SU-DHL-6 (cell line): Measurements from ENCODE around the gene FRK.

Experiments used
- H2AFZ ChIP-seq: fragments of 200-600 bp; sonication (generic); 2 replicates; pipeline ENCODE4 v1.6.1; 2014; ENCODE audit warnings: low read depth, mild to moderate bottlenecking, moderate library complexity, mixed read lengths, antibody characterized with exemption, low read length; ENCODE audit not compliant: severe bottlenecking
- H3F3A ChIP-seq: fragments of 200-600 bp; shearing (Covaris generic); 2 replicates; pipeline ENCODE4 v1.6.0; 2016; ENCODE audit warnings: antibody characterized with exemption, mild to moderate bottlenecking; ENCODE audit not compliant: insufficient read depth
- H3K27ac ChIP-seq: fragments of 200-600 bp; sonication (generic); 2 replicates; pipeline ENCODE4 v1.5.1; 2016; ENCODE audit warnings: low read depth, mild to moderate bottlenecking, low read length, moderate library complexity, mixed read lengths
- H3K27me3 ChIP-seq: fragments of 200-600 bp; sonication (generic), shearing (Covaris generic); 2 replicates; pipeline ENCODE4 v1.6.0; 2014; ENCODE audit warnings: mild to moderate bottlenecking, low read length
- H3K36me3 ChIP-seq: fragments of 200-600 bp; sonication (generic); 2 replicates; pipeline ENCODE4 v1.6.1; 2014; ENCODE audit warnings: mild to moderate bottlenecking, low read length, mixed read lengths
- H3K4me2 ChIP-seq: fragments of 300-600, 200-600 bp; shearing (Covaris generic), sonication (generic); 2 replicates; pipeline ENCODE4 v1.6.0; 2014; ENCODE audit warnings: low read length, low read depth, mild to moderate bottlenecking; ENCODE audit not compliant: poor library complexity, severe bottlenecking
- H3K4me3 ChIP-seq: fragments of 200-600 bp; sonication (generic); 2 replicates; pipeline ENCODE4 v1.5.1; 2014; ENCODE audit warnings: antibody characterized with exemption, low read length, mild to moderate bottlenecking, mixed read lengths; ENCODE audit not compliant: insufficient read depth, poor library complexity, severe bottlenecking
- H3K79me2 ChIP-seq: fragments of 200-600 bp; sonication (generic); 2 replicates; pipeline ENCODE4 v1.6.1; 2014; ENCODE audit warnings: mild to moderate bottlenecking, low read length, moderate library complexity; ENCODE audit not compliant: insufficient read depth
- H3K9ac ChIP-seq: fragments of 200-600 bp; sonication (generic); 2 replicates; pipeline ENCODE4 v1.7.0; 2014; ENCODE audit warnings: mild to moderate bottlenecking, low read length
- H3K9me2 ChIP-seq: fragments of 200-600 bp; sonication (generic); replicated peaks from 2 replicates; pipeline ENCODE4 v1.6.1; 2014; ENCODE audit warnings: low read length; ENCODE audit not compliant: insufficient read depth
- H3K9me3 ChIP-seq: fragments of 200-600 bp; sonication (generic); 2 replicates; pipeline ENCODE4 v1.6.1; 2014; ENCODE audit warnings: low read length, mixed read lengths; ENCODE audit not compliant: insufficient read depth
- H4K20me1 ChIP-seq: fragments of 200-600 bp; sonication (generic); 2 replicates; pipeline ENCODE4 v1.6.1; 2014; ENCODE audit warnings: low read depth, mild to moderate bottlenecking, antibody characterized with exemption, low read length, moderate library complexity, mixed read lengths
- CTCF ChIP-seq: fragments of 200-600 bp; sonication (generic); IDR thresholded peaks from one replicate; pipeline ENCODE4 v1.5.1; 2017; ENCODE audit warnings: antibody characterized with exemption, mild to moderate bottlenecking, low read length, moderate library complexity; ENCODE audit not compliant: insufficient read depth, poor library complexity, severe bottlenecking
- EZH2phosphoT487 ChIP-seq: fragments of 200-600 bp; sonication (generic), shearing (Covaris generic); conservative IDR thresholded peaks from 2 replicates; pipeline ENCODE4 v1.6.1; 2018; ENCODE audit warnings: mild to moderate bottlenecking, antibody characterized with exemption, low read length, moderate library complexity, mixed read lengths

FRK gene

GRCh38 chr6:116027801-116028200 is 32.9 kb downstream of the FRK start:
- H3F3A ChIP-seq = no peaks in the 10 kb centered on the region
- no peak overlapping the region for H3K27ac ChIP-seq
- no peaks in the 10 kb centered on the region for H3K79me2 ChIP-seq
- no peak overlapping the region for H3K9ac ChIP-seq
- no peaks in the 10 kb centered on the region for H4K20me1 ChIP-seq
- H3K9me3 ChIP-seq = no peaks in the 10 kb centered on the region
- H3K4me3 ChIP-seq = no peak overlapping the region
- H3K27me3 ChIP-seq = no peaks in the 10 kb centered on the region
- no peak overlapping the region for H3K4me2 ChIP-seq
- H3K36me3 ChIP-seq = no peaks in the 10 kb centered on the region
- H3K9me2 ChIP-seq = no peaks in the 10 kb centered on the region
- no peak overlapping the region for H2AFZ ChIP-seq
- TF ChIP-seq CTCF (no peak), EZH2phosphoT487 (no peak)

GRCh38 chr6:116025405-116025804 is 35.3 kb downstream of the FRK start:
- Histone ChIP-seq H3K9ac (no peak overlapping the region), H3K27me3 (no peaks in the 10 kb centered on the region), H3K27ac (no peak overlapping the region), H4K20me1 (no peaks in the 10 kb centered on the region), H3K36me3 (no peaks in the 10 kb centered on the region), H2AFZ (no peak overlapping the region), H3K4me3 (no peak overlapping the region), H3F3A (no peaks in the 10 kb centered on the region), H3K79me2 (no peaks in the 10 kb centered on the region), H3K9me2 (no peaks in the 10 kb centered on the region), H3K9me3 (no peaks in the 10 kb centered on the region), H3K4me2 (no peak overlapping the region)
- no peak for TF ChIP-seq CTCF
- TF ChIP-seq EZH2phosphoT487 = no peak

GRCh38 chr6:116022841-116023445 is 37.7 kb downstream of the FRK start:
- Histone ChIP-seq H2AFZ (no peak overlapping the region), H3K4me2 (no peak overlapping the region), H3K79me2 (no peaks in the 10 kb centered on the region), H3K4me3 (no peak overlapping the region), H3K27me3 (no peaks in the 10 kb centered on the region), H3K36me3 (no peaks in the 10 kb centered on the region), H3K27ac (no peak overlapping the region), H3K9ac (no peak overlapping the region), H3F3A (no peaks in the 10 kb centered on the region; the same call in 1 of the 2 replicates), H3K9me2 (no peaks in the 10 kb centered on the region), H4K20me1 (no peaks in the 10 kb centered on the region), H3K9me3 (no peaks in the 10 kb centered on the region)
- TF ChIP-seq EZH2phosphoT487 = no peak
- TF ChIP-seq CTCF = no peak
